ENCODE data around the gene COX6A2. TPM values are rescaled to one million over a fixed set of nuclear protein-coding genes. Genes with fewer than 3 reads are reported as not detected.

The COX6A2 gene
- total RNA-seq, 4 donors from 2014 or later, result not detected

DNA sequence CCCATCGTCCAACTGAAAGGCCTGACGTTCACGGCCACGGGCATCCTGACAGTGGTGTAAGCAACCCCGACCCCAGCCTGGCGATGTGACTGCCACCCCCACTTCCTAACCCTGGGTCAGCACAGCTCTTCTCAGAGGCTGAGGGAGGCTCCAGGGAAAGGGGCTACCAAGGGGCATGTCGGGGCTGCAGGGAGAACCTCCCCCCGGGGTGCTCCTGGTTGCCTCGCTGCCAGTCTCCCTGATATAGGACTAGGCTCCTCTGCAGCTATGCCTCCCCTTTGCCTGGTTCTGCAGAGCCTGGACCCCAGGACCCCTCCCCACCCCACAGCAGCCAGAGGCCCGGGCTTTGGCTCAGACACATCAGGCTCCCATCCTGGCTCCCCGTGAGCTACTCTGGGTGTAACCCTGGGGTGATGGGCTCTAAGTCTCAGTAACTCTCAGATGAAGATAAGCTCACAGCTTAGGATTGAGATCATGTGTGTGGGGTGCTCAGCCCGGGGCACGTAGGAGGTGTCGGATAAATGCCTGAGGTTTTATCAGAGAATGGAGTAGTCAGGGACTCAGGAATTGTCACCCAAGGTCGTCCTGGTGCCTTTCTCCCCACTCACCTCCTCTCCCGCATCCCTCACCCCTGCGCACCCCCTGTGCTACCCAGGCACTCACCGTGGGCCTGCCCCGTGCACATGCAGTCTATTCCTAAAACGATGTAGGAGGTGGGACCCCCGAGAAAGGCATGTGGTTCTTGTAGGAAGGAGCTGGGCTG, 24.4 kb downstream of the COX6A2 start:
- Histone ChIP-seq H3K27me3 (peaks cover 3% of the 10 kb centered on the region), H3K36me3 (no peaks in the 10 kb centered on the region), H3K9me3 (peaks cover 0 to 16% (median 0%) of the 10 kb centered on the region in 3 donors), H3K4me3 (no peak overlapping the region), H3K4me1 (no peaks in the 10 kb centered on the region), H3K27ac (no peak overlapping the region)
- WGBS, 2 donors (ENCODE audit: low coverage in 1 of 2), result 80 to 90% methylated on average over 2 of the region's 21 CpGs
- no peak for ATAC-seq
- TF ChIP-seq POLR2A (IDR thresholded peaks at IDR 0.05) (no peak), POLR2AphosphoS5 (IDR thresholded peaks at IDR 0.05) (no peak), EP300 (IDR thresholded peaks at IDR 0.05) (no peak)
- TF ChIP-seq, protein P1, sequence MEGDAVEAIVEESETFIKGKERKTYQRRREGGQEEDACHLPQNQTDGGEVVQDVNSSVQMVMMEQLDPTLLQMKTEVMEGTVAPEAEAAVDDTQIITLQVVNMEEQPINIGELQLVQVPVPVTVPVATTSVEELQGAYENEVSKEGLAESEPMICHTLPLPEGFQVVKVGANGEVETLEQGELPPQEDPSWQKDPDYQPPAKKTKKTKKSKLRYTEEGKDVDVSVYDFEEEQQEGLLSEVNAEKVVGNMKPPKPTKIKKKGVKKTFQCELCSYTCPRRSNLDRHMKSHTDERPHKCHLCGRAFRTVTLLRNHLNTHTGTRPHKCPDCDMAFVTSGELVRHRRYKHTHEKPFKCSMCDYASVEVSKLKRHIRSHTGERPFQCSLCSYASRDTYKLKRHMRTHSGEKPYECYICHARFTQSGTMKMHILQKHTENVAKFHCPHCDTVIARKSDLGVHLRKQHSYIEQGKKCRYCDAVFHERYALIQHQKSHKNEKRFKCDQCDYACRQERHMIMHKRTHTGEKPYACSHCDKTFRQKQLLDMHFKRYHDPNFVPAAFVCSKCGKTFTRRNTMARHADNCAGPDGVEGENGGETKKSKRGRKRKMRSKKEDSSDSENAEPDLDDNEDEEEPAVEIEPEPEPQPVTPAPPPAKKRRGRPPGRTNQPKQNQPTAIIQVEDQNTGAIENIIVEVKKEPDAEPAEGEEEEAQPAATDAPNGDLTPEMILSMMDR (IDR thresholded peaks at IDR 0.05), result no peak

- Histone ChIP-seq H3K9me3 (peaks cover 0 to 16% (median 0%) of the 10 kb centered on the region in 3 donors), H3K4me3 (no peak overlapping the region), H3K27ac (no peak overlapping the region), H3K36me3 (no peaks in the 10 kb centered on the region), H3K27me3 (peaks cover 4% of the 10 kb centered on the region), H3K4me1 (no peaks in the 10 kb centered on the region)
- TF ChIP-seq, protein P1 (IDR thresholded peaks at IDR 0.05), result no peak
- TF ChIP-seq POLR2AphosphoS5 (IDR thresholded peaks at IDR 0.05), result no peak
- TF ChIP-seq POLR2A (IDR thresholded peaks at IDR 0.05), result no peak
- no peak for TF ChIP-seq EP300 (IDR thresholded peaks at IDR 0.05)
- ATAC-seq, result no peak
- WGBS, 2 donors (ENCODE audit: low coverage in 1 of 2), result 80 to 91% methylated on average over 1 of the region's 1 CpG
Measured at GRCh38 chr16:31402687-31403086, 25.5 kb downstream of the COX6A2 start.

- 100% methylated on average over 3 of the region's 11 CpGs; no CpG with 5 or more reads in 1 of the 2 donors for WGBS, 2 donors (ENCODE audit: low coverage in 1 of 2)
- no peak overlapping the region for H3K4me3 ChIP-seq
- H3K9me3 ChIP-seq, result peaks cover 0 to 16% (median 0%) of the 10 kb centered on the region in 3 donors
- peaks cover 10% of the 10 kb centered on the region for H3K27me3 ChIP-seq
- no peak overlapping the region for H3K27ac ChIP-seq
- H3K36me3 ChIP-seq, result no peaks in the 10 kb centered on the region
- no peaks in the 10 kb centered on the region for H3K4me1 ChIP-seq
- no peak for ATAC-seq
- TF ChIP-seq POLR2AphosphoS5 (IDR thresholded peaks at IDR 0.05) (no peak), POLR2A (IDR thresholded peaks at IDR 0.05) (no peak), EP300 (IDR thresholded peaks at IDR 0.05) (no peak)
- TF ChIP-seq, protein P1 (IDR thresholded peaks at IDR 0.05), result no peak
Measured at GRCh38 chr16:31401436-31401835, 26.7 kb downstream of the COX6A2 start.

DNA sequence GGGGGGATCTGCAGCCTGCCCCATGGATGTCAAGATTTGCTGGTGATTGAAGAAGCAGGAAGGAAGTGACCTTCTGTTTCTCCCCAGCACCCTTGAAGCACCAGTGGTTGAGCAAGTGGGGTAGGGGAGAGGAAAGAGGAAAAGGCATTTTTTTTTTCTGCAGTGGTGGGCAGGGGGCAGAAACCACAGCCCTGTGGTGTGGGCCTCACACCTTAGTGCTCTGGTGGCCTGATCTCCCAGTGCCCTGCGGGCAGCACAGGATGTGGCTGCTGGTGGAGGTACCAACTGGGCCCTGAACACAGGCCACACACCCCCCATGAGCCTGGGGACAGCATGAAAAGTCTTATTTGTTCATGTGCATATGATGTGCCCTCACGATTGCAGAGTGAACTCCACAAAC, 28.0 kb downstream of the COX6A2 start:
- Histone ChIP-seq H3K9me3 (peaks cover 0 to 16% (median 0%) of the 10 kb centered on the region in 3 donors), H3K4me3 (no peak overlapping the region), H3K27ac (no peak overlapping the region), H3K27me3 (peaks cover 11% of the 10 kb centered on the region), H3K36me3 (no peaks in the 10 kb centered on the region), H3K4me1 (no peaks in the 10 kb centered on the region)
- no peak for TF ChIP-seq POLR2AphosphoS5 (IDR thresholded peaks at IDR 0.05)
- no peak for TF ChIP-seq POLR2A (IDR thresholded peaks at IDR 0.05)
- no peak for TF ChIP-seq EP300 (IDR thresholded peaks at IDR 0.05)
- TF ChIP-seq, protein P1 (IDR thresholded peaks at IDR 0.05), result no peak
- 89% methylated on average over 1 of the region's 2 CpGs; no CpG with 5 or more reads in 1 of the 2 donors for WGBS, 2 donors (ENCODE audit: low coverage in 1 of 2)
- no peak for ATAC-seq

GRCh38 chr16:31397701-31398100, 30.5 kb downstream of the COX6A2 start:
- no peaks in the 10 kb centered on the region for H3K36me3 ChIP-seq
- no peak for ATAC-seq
- H3K27ac ChIP-seq, result no peak overlapping the region
- H3K27me3 ChIP-seq, result peaks cover 33% of the 10 kb centered on the region
- H3K9me3 ChIP-seq, result peaks cover 0 to 16% (median 0%) of the 10 kb centered on the region in 3 donors
- TF ChIP-seq POLR2AphosphoS5 (IDR thresholded peaks at IDR 0.05) (no peak), POLR2A (IDR thresholded peaks at IDR 0.05) (no peak), EP300 (IDR thresholded peaks at IDR 0.05) (no peak)
- TF ChIP-seq, protein P1 (IDR thresholded peaks at IDR 0.05), result no peak
- WGBS, 2 donors (ENCODE audit: low coverage in 1 of 2), result no CpG with 5 or more reads among the region's 9 CpGs
- H3K4me1 ChIP-seq, result no peaks in the 10 kb centered on the region
- H3K4me3 ChIP-seq, result no peak overlapping the region

Measured in gastroesophageal sphincter (tissue), 4 donors.